Vagina (tissue), 2 donors: ENCODE results near the gene GNG13.

Source experiments
- CTCF ChIP-seq, 3 experiments: fragments of 450-650 bp in 2 of 3; fragments of 200-600 bp in 1 of 3; sonication (generic) in 1 of 3; IDR thresholded peaks; one replicate each; pipeline ENCODE4 v1.5.1; 2017 to 2019; ENCODE audit warnings: antibody characterized with exemption in 3 of 3, mild to moderate bottlenecking in 2 of 3, moderate library complexity in 2 of 3
- POLR2A ChIP-seq, 2 donors: fragments of 450-650 bp; IDR thresholded peaks; one replicate each; pipeline ENCODE4 v1.6.1; 2017; ENCODE audit warnings: antibody characterized with exemption in 2 of 2, mild to moderate bottlenecking in 2 of 2, moderate library complexity in 2 of 2
- POLR2AphosphoS5 ChIP-seq, 2 donors: sonication (generic); formaldehyde crosslinking; IDR thresholded peaks; one replicate each; pipeline ENCODE4 v1.9.0; 2017; ENCODE audit warnings: antibody characterized with exemption in 2 of 2, mild to moderate bottlenecking in 2 of 2, low read depth in 1 of 2; ENCODE audit not compliant: insufficient read depth in 1 of 2

GRCh38 chr16:774086-775001, 26.2 kb downstream of the GNG13 start:
- TF ChIP-seq CTCF (IDR thresholded peaks at IDR 0.05) (no peak), POLR2A (IDR thresholded peaks at IDR 0.05) (no peak), POLR2AphosphoS5 (IDR thresholded peaks at IDR 0.05; ENCODE audit: insufficient read depth in 1 of 2, low read depth in 1 of 2) (no peak)
